DND-41 (cell line): ENCODE results near the gene CEP55.

Source experiments
- ATAC-seq: fragments of 200-7000 bp; cut with Tn5 transposase; 3 replicates; pipeline ENCODE4 v1.9.1; 2021; ENCODE audit warnings: low read depth; ENCODE audit not compliant: insufficient read depth
- DNase-seq: peaks from one replicate; pipeline ENCODE4 v3.0.0-alpha.2; 2020
- H2AFZ ChIP-seq: 2 replicates; pipeline ENCODE4 v1.6.0; 2012; ENCODE audit warnings: low read depth, low read length
- H3K27ac ChIP-seq: 2 replicates; pipeline ENCODE4 v1.5.1; 2012; ENCODE audit warnings: low read length, inconsistent platforms
- H3K27me3 ChIP-seq: fragments of 200-600 bp; sonication (generic); 2 replicates; pipeline ENCODE4 v1.6.0; 2012; ENCODE audit warnings: low read length, mild to moderate bottlenecking, inconsistent platforms; ENCODE audit not compliant: insufficient read depth, poor library complexity
- H3K36me3 ChIP-seq: 2 replicates; pipeline ENCODE4 v1.5.1; 2012; ENCODE audit warnings: low read length, inconsistent platforms; ENCODE audit not compliant: insufficient read depth
- H3K4me1 ChIP-seq: 2 replicates; pipeline ENCODE4 v1.5.1; 2012; ENCODE audit warnings: mild to moderate bottlenecking, low read length; ENCODE audit not compliant: insufficient read depth
- H3K4me2 ChIP-seq: 2 replicates; pipeline ENCODE4 v1.6.0; 2012; ENCODE audit warnings: mild to moderate bottlenecking, moderate library complexity, low read length, inconsistent platforms; ENCODE audit not compliant: insufficient read depth
- H3K4me3 ChIP-seq, 2 experiments: fragments of 200-600 bp in 1 of 2; shearing (Covaris generic) in 1 of 2; 2 replicates each; pipeline ENCODE4 v1.5.1; 2012 to 2016; ENCODE audit warnings: inconsistent platforms in 2 of 2, low read length in 2 of 2, mild to moderate bottlenecking in 2 of 2, low read depth in 1 of 2, moderate library complexity in 1 of 2
- H3K79me2 ChIP-seq: 2 replicates; pipeline ENCODE4 v1.6.0; 2012; ENCODE audit warnings: low read length, inconsistent platforms; ENCODE audit not compliant: insufficient read depth
- H3K9ac ChIP-seq: 2 replicates; pipeline ENCODE4 v1.6.0; 2012; ENCODE audit warnings: low read depth, mild to moderate bottlenecking, inconsistent platforms, low read length, moderate library complexity
- H3K9me3 ChIP-seq: 2 replicates; pipeline ENCODE4 v1.5.1; 2012; ENCODE audit warnings: low read length, moderate library complexity, mild to moderate bottlenecking, inconsistent platforms; ENCODE audit not compliant: insufficient read depth, severe bottlenecking
- H4K20me1 ChIP-seq: 2 replicates; pipeline ENCODE4 v1.6.0; 2012; ENCODE audit warnings: low read length; ENCODE audit not compliant: insufficient read depth
- EZH2 ChIP-seq: IDR thresholded peaks from 3 replicates; pipeline ENCODE4 v1.6.1; 2012; ENCODE audit warnings: borderline replicate concordance, low read depth, mild to moderate bottlenecking, moderate library complexity, low read length, inconsistent platforms; ENCODE audit not compliant: severe bottlenecking
- TF ChIP-seq, protein P1 (sequence below): IDR thresholded peaks from 2 replicates; pipeline ENCODE4 v1.5.1; 2012; ENCODE audit warnings: borderline replicate concordance, low read length, moderate library complexity, mild to moderate bottlenecking; ENCODE audit not compliant: poor library complexity, severe bottlenecking; ENCODE audit errors: extremely low read depth

The CEP55 gene

GRCh38 chr10:93496322-93497041 is at the start of gene CEP55:
Gene CEP55, plus strand, starts transcription at chr10:93496612. Its CDS starts 3,440 bp downstream, at chr10:93500052.
- TF ChIP-seq EZH2 = no peak
- TF ChIP-seq, protein P1, sequence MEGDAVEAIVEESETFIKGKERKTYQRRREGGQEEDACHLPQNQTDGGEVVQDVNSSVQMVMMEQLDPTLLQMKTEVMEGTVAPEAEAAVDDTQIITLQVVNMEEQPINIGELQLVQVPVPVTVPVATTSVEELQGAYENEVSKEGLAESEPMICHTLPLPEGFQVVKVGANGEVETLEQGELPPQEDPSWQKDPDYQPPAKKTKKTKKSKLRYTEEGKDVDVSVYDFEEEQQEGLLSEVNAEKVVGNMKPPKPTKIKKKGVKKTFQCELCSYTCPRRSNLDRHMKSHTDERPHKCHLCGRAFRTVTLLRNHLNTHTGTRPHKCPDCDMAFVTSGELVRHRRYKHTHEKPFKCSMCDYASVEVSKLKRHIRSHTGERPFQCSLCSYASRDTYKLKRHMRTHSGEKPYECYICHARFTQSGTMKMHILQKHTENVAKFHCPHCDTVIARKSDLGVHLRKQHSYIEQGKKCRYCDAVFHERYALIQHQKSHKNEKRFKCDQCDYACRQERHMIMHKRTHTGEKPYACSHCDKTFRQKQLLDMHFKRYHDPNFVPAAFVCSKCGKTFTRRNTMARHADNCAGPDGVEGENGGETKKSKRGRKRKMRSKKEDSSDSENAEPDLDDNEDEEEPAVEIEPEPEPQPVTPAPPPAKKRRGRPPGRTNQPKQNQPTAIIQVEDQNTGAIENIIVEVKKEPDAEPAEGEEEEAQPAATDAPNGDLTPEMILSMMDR = no peak
- DNase-seq (peak; percentile 96), ATAC-seq (peak; percentile 98)
- peak within 1 kb of the TSS; percentile 74 for H3K27ac ChIP-seq
- H4K20me1 ChIP-seq = no peaks in the 10 kb centered on the region
- peaks cover 41% of the 10 kb centered on the region for H3K79me2 ChIP-seq
- peaks cover 36% of the 10 kb centered on the region for H3K4me1 ChIP-seq
- peaks cover 9% of the 10 kb centered on the region for H3K27me3 ChIP-seq
- peak within 1 kb of the TSS; percentile 99 for H2AFZ ChIP-seq
- peak within 1 kb of the TSS; percentile 99 for H3K4me2 ChIP-seq
- peaks cover 23% of the 10 kb centered on the region for H3K36me3 ChIP-seq
- H3K9me3 ChIP-seq = no peaks in the 10 kb centered on the region
- H3K9ac ChIP-seq = peak within 1 kb of the TSS; percentile 77
- peak within 1 kb of the TSS; percentile 71 to 77 for H3K4me3 ChIP-seq

DNA sequence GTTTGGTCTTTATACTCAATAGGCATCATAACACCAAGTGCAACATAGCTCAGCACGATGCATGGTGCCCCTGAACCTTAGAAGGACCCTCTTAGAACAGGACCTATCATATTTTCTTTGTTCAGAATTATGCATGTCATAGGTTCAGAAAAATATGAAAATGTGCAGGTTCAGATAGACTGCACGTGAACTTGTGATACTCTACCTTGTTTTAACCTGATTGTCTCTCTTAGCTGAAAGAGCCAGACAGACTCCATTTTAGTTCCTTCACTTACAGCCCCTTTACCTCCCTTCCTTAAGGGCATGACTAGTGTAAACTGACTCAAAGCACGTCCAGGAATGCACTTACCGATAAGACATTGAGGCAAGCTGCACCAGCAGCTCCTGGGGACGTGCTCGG is 49.4 kb upstream of the CEP55 start:
- ATAC-seq (no peak), DNase-seq (no peak)
- Histone ChIP-seq H3K36me3 (no peaks in the 10 kb centered on the region), H3K4me3 (no peak overlapping the region), H3K27me3 (peaks cover 7% of the 10 kb centered on the region), H3K9ac (no peak overlapping the region), H3K4me1 (no peaks in the 10 kb centered on the region), H3K4me2 (no peak overlapping the region), H3K9me3 (no peaks in the 10 kb centered on the region), H3K79me2 (no peaks in the 10 kb centered on the region), H2AFZ (no peak overlapping the region), H3K27ac (no peak overlapping the region), H4K20me1 (no peaks in the 10 kb centered on the region)
- TF ChIP-seq, protein P1 = no peak
- TF ChIP-seq EZH2 = no peak

DNA sequence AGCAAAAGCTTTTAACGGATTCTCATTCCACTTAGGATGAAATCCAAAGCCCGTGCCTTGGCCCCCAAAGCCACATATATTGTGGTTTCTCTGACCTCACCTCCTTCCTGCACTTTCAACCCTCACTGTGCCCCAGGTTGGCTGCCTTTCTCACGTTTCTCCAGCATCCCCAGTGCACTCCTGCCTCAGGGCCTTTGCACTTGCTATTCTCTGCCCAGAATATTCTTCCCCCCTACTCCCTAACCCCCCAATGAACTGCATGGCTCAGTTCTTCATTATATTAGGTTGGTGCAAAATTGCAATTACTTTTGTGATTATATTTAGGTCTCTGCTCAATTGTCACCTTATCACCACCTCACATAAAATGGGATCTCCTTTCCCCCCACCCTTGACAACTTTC is 48.4 kb upstream of the CEP55 start:
- Histone ChIP-seq H3K9ac (no peak overlapping the region), H3K4me1 (no peaks in the 10 kb centered on the region), H3K4me2 (no peak overlapping the region), H2AFZ (no peak overlapping the region), H3K79me2 (no peaks in the 10 kb centered on the region), H3K36me3 (no peaks in the 10 kb centered on the region), H3K4me3 (no peak overlapping the region), H4K20me1 (no peaks in the 10 kb centered on the region), H3K27ac (no peak overlapping the region), H3K27me3 (peaks cover 7% of the 10 kb centered on the region), H3K9me3 (no peaks in the 10 kb centered on the region)
- DNase-seq (no peak), ATAC-seq (no peak)
- TF ChIP-seq EZH2 = no peak
- TF ChIP-seq, protein P1 = no peak
